K562 (cell line): ENCODE measurements around the gene BOC. TPM values are rescaled to one million over a fixed set of nuclear protein-coding genes. Genes with fewer than 3 reads are reported as not detected.

Experiments
- ATAC-seq: fragments of 200-7000 bp; cut with Tn5 transposase; 3 replicates; pipeline ENCODE4 v1.9.1; 2020; ENCODE audit warnings: moderate library complexity
- BruUV-seq: library from RNA; stranded (reverse); fragments of 400-500 nt; replicated peaks from 2 replicates; lab custom pipeline; 2021; lab: Mats Ljungman, UMichigan
- CTCF ChIA-PET: fragments of 300-600 bp; formaldehyde crosslinking; extraction: SDS; loops from one replicate; lab custom pipeline; 2021; ENCODE audit warnings: low intra/inter-chr PET ratio; lab: Yijun Ruan, JAX
- POLR2A ChIA-PET: fragments of 300-600, 350-650 bp; sonication (Branson Sonifier 250); formaldehyde crosslinking; extraction: SDS; loops from one replicate; lab custom pipeline; 2021; ENCODE audit warnings: antibody characterized with exemption, inconsistent platforms; lab: Yijun Ruan, JAX
- DNase-seq, 4 experiments: peaks; one replicate each; pipeline versions ENCODE4 v3.0.0 to v3.0.0-alpha.2; 2011 to 2018; ENCODE audit warnings: low spot score in 3 of 4, mixed read lengths in 3 of 4; ENCODE audit errors: extremely low read depth in 1 of 4
- FAIRE-seq: peaks from 2 replicates; lab custom pipeline; 2011; peaks lifted over from hg19 to GRCh38; lab: Jason Lieb, UNC
- H2AFZ ChIP-seq: 2 replicates; pipeline ENCODE4 v1.6.0; 2011; ENCODE audit warnings: low read depth, low read length, control low read depth, inconsistent platforms
- H3K27ac ChIP-seq: fragments of 200-600 bp; 3 replicates; pipeline ENCODE4 v1.8.0; 2011; ENCODE audit warnings: low read depth, mild to moderate bottlenecking, control low read depth, inconsistent platforms, low read length, moderate library complexity, mixed read lengths; ENCODE audit errors: extremely low read depth
- H3K27me3 ChIP-seq, 2 experiments: fragments of 300-600 bp in 1 of 2; 2 replicates in 1 of 2; 3 replicates in 1 of 2; pipeline versions ENCODE4 v1.6.0 to v1.8.0; 2011; ENCODE audit warnings: inconsistent platforms in 2 of 2, low read length in 2 of 2, mild to moderate bottlenecking in 1 of 2, mixed read lengths in 1 of 2, moderate library complexity in 1 of 2; ENCODE audit not compliant: control insufficient read depth in 2 of 2, insufficient read depth in 2 of 2
- H3K36me3 ChIP-seq: fragments of 300-600 bp; 3 replicates; pipeline ENCODE4 v1.8.0; 2011; ENCODE audit warnings: mild to moderate bottlenecking, low read length, inconsistent platforms; ENCODE audit not compliant: control insufficient read depth, insufficient read depth
- H3K4me1 ChIP-seq, 2 experiments: fragments of 200-600 bp in 1 of 2; replicated peaks in 1 of 2; 2 replicates in 1 of 2; 3 replicates in 1 of 2; pipeline versions ENCODE4 v1.5.1 to v1.8.0; 2011; ENCODE audit warnings: inconsistent platforms in 2 of 2, low read length in 2 of 2, mild to moderate bottlenecking in 1 of 2, mixed read lengths in 1 of 2, moderate library complexity in 1 of 2; ENCODE audit not compliant: control insufficient read depth in 2 of 2, insufficient read depth in 2 of 2
- H3K4me2 ChIP-seq: 2 replicates; pipeline ENCODE4 v1.6.1; 2011; ENCODE audit warnings: low read length, control low read depth, inconsistent platforms, mixed read lengths; ENCODE audit not compliant: insufficient read depth
- H3K4me3 ChIP-seq: fragments of 200-600 bp; sonication (generic), shearing (Covaris generic); 2 replicates; pipeline ENCODE4 v1.5.1; 2016; ENCODE audit warnings: control low read depth, inconsistent platforms
- H3K79me2 ChIP-seq: fragments of 200-600 bp; 3 replicates; pipeline ENCODE4 v1.8.0; 2011; ENCODE audit warnings: low read length, inconsistent platforms; ENCODE audit not compliant: control insufficient read depth, insufficient read depth
- H3K9ac ChIP-seq, 2 experiments: 2 replicates each; pipeline versions ENCODE4 v1.6.0 to v1.6.1; 2011; ENCODE audit warnings: low read depth in 2 of 2, low read length in 2 of 2, control low read depth in 1 of 2, inconsistent platforms in 1 of 2, mild to moderate bottlenecking in 1 of 2, mixed read lengths in 1 of 2; ENCODE audit not compliant: insufficient read depth in 1 of 2
- H3K9me1 ChIP-seq: one replicate; pipeline ENCODE4 v1.6.0; 2011; ENCODE audit warnings: inconsistent platforms, mild to moderate bottlenecking, low read length, moderate library complexity; ENCODE audit not compliant: control insufficient read depth, insufficient read depth
- H3K9me3 ChIP-seq: replicated peaks from 2 replicates; pipeline ENCODE4 v1.5.1; 2011; ENCODE audit warnings: low read depth, low read length, inconsistent platforms; ENCODE audit not compliant: control insufficient read depth, insufficient read depth
- H4K20me1 ChIP-seq: replicated peaks from 2 replicates; pipeline ENCODE4 v1.6.1; 2011; ENCODE audit warnings: low read length, inconsistent platforms, mixed read lengths; ENCODE audit not compliant: control insufficient read depth, insufficient read depth
- LCOR ChIP-seq: sonication (generic); formaldehyde crosslinking; IDR thresholded peaks from 2 replicates; pipeline ENCODE4 v1.8.0; 2022; ENCODE audit warnings: mild to moderate bottlenecking, missing genetic modification reagents
- STAT6 ChIP-seq: sonication (generic); formaldehyde crosslinking; IDR thresholded peaks from 2 replicates; pipeline ENCODE4 v1.8.1; 2023; ENCODE audit warnings: mild to moderate bottlenecking, missing genetic modification reagents
- TFAM ChIP-seq: fragments of 250-450 bp; sonication (Bioruptor Pico); conservative IDR thresholded peaks from 2 replicates; pipeline ENCODE4 v1.5.0; 2021; ENCODE audit warnings: mild to moderate bottlenecking, moderate library complexity
- YY1 ChIP-seq, 3 experiments: IDR thresholded peaks; 2 replicates each; pipeline ENCODE4 v1.6.1; 2011; ENCODE audit warnings: low read length in 2 of 3, mild to moderate bottlenecking in 2 of 3, moderate library complexity in 2 of 3, borderline replicate concordance in 1 of 3, control low read depth in 1 of 3, low read depth in 1 of 3; ENCODE audit not compliant: insufficient read depth in 3 of 3, insufficient replicate concordance in 2 of 3, control insufficient read depth in 1 of 3, insufficient read length in 1 of 3; ENCODE audit errors: extremely low read depth in 1 of 3
- ZBTB1 ChIP-seq: sonication (generic); formaldehyde crosslinking; IDR thresholded peaks from 2 replicates; pipeline ENCODE4 v1.8.1; 2023; ENCODE audit warnings: missing genetic modification reagents, low read depth, mild to moderate bottlenecking, borderline replicate concordance
- ZNF354B ChIP-seq: fragments of 250-450 bp; sonication (Bioruptor Pico); IDR thresholded peaks from 2 replicates; pipeline ENCODE4 v1.4.0; 2020
- ZNF431 ChIP-seq: sonication (generic); formaldehyde crosslinking; IDR thresholded peaks from 2 replicates; pipeline ENCODE4 v1.8.0; 2022; ENCODE audit warnings: mild to moderate bottlenecking, missing genetic modification reagents
- whole genome bisulfite sequencing: fragments of 100-300 bp; shearing (Covaris generic); methylation state at CpG from one replicate; pipeline ENCODE4 v1.1.6; 2016; ENCODE audit warnings: low coverage, mixed read lengths; ENCODE audit not compliant: insufficient coverage; ENCODE audit errors: missing lambda C conversion rate; 5-methylcytosine and 5-hydroxymethylcytosine counted together
- in situ Hi-C: fragments of 300-500 bp; cut with MboI; formaldehyde crosslinking; loops from 4 replicates; pipeline ENCODE4 v1.15.0; 2018; ENCODE audit warnings: inconsistent platforms, mixed read lengths
- intact Hi-C: fragments of 100-400 bp; cut with micrococcal nuclease; formaldehyde crosslinking; loops from 2 replicates; pipeline ENCODE4 v1.14.2; 2022
- polyA plus RNA-seq, 8 experiments: library from polyadenylated mRNA; depleted of rRNA in 4 of 8; stranded (reverse) in 5 of 8; unstranded in 3 of 8; fragments of >200 nt; fragmentation: Nextera tagmentation in 2 of 8; fragmentation: Illumina TruSeq in 1 of 8; extraction: Ambion mirVana in 2 of 8; extraction: Trizol in 1 of 8; gene quantifications; 2 replicates each; pipeline versions ENCODE4 v1.2.1 to v1.2.3, GENCODE V29; 2011 to 2014; ENCODE audit warnings: inconsistent platforms in 1 of 8, missing spikeins in 1 of 8
- total RNA-seq, 7 experiments: library from RNA; depleted of rRNA in 6 of 7; stranded (reverse); fragments of >200 nt in 6 of 7; fragmentation: Illumina TruSeq in 2 of 7; extraction: Trizol in 2 of 7; gene quantifications; 2 replicates each; pipeline versions ENCODE4 v1.2.1 to v1.2.3, GENCODE V29; 2011 to 2021; ENCODE audit warnings: low replicate concordance in 1 of 7
- TF ChIP-seq, protein P1 (sequence below): fragments of 450-650 bp; IDR thresholded peaks from 2 replicates; pipeline ENCODE4 v1.6.1; 2014; ENCODE audit warnings: low read depth, mild to moderate bottlenecking, moderate library complexity, borderline replicate concordance
- TF ChIP-seq, protein P2 (sequence below): sonication (generic); formaldehyde crosslinking; IDR thresholded peaks from 2 replicates; pipeline ENCODE4 v1.8.0; 2022; ENCODE audit warnings: mild to moderate bottlenecking, missing genetic modification reagents
- TF ChIP-seq, protein P3 (sequence below): sonication (generic); formaldehyde crosslinking; IDR thresholded peaks from 2 replicates; pipeline ENCODE4 v1.8.0; 2023; ENCODE audit warnings: mild to moderate bottlenecking, missing genetic modification reagents

The BOC gene
- total and polyA plus RNA-seq, 9 of the 15 experiments (the other 6 are each of a cell fraction or from before 2014, with no cell fraction given), result not detected

DNA sequence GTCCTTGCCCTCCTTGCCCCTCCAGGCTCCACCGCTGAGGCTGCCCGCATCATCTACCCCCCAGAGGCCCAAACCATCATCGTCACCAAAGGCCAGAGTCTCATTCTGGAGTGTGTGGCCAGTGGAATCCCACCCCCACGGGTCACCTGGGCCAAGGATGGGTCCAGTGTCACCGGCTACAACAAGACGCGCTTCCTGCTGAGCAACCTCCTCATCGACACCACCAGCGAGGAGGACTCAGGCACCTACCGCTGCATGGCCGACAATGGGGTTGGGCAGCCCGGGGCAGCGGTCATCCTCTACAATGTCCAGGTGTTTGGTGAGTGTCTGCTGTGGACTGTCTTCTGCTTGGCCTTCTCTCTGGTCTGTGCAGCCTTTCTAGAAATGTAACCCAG lies 61.0 kb downstream of the BOC start (continued):
- no peak for TF ChIP-seq YY1 (IDR thresholded peaks at IDR 0.05; ENCODE audit: borderline replicate concordance in 1 of 3, control insufficient read depth in 1 of 3, extremely low read depth in 1 of 3, insufficient read depth in 3 of 3, insufficient read length in 1 of 3, insufficient replicate concordance in 2 of 3, low read depth in 1 of 3, low read length in 2 of 3)

DNA sequence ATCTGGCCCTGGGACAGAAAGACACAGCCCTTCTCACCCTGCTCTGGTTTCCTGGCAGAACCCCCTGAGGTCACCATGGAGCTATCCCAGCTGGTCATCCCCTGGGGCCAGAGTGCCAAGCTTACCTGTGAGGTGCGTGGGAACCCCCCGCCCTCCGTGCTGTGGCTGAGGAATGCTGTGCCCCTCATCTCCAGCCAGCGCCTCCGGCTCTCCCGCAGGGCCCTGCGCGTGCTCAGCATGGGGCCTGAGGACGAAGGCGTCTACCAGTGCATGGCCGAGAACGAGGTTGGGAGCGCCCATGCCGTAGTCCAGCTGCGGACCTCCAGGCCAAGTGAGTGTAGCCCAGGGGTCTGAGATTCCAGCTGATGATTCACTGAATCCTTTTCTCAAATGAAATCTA lies 61.7 kb downstream of the BOC start:
- Histone ChIP-seq H3K9me3 (no peaks in the 10 kb centered on the region), H3K27ac (no peak overlapping the region), H4K20me1 (no peaks in the 10 kb centered on the region), H3K4me2 (no peak overlapping the region), H3K9me1 (no peaks in the 10 kb centered on the region), H3K4me3 (no peak overlapping the region), H3K79me2 (no peaks in the 10 kb centered on the region), H3K36me3 (no peaks in the 10 kb centered on the region), H3K4me1 (peaks cover 8 to 14% of the 10 kb centered on the region in 2 experiments; a peak in 4 of 5 replicates), H3K9ac (no peak overlapping the region), H2AFZ (no peak overlapping the region), H3K27me3 (peaks cover 0 to 56% of the 10 kb centered on the region in 2 experiments; a peak in 2 of 5 replicates)
- ChIA-PET POLR2A (interaction anchor here (0.6 kb wide), 1 partner anchor 24 kb away, joined by 3 read pairs; no protein-coding TSS in a partner anchor), CTCF (no interaction called here)
- DNase-seq, result no peak
- intact Hi-C loops (no loop called here), in situ Hi-C loops (loop anchor here (25.0 kb wide), 1 partner anchor 636 kb away; the partner anchor contains the start of gene CCDC80)
- BruUV-seq, result no TSS peak
- TF ChIP-seq TFAM (CRISPR knock-in tag) (no peak), LCOR (CRISPR knock-in tag) (no peak), ZNF431 (no peak), ZNF354B (CRISPR knock-in tag) (no peak), STAT6 (CRISPR knock-in tag) (no peak), ZBTB1 (CRISPR knock-in tag) (no peak)
- TF ChIP-seq, protein P1, sequence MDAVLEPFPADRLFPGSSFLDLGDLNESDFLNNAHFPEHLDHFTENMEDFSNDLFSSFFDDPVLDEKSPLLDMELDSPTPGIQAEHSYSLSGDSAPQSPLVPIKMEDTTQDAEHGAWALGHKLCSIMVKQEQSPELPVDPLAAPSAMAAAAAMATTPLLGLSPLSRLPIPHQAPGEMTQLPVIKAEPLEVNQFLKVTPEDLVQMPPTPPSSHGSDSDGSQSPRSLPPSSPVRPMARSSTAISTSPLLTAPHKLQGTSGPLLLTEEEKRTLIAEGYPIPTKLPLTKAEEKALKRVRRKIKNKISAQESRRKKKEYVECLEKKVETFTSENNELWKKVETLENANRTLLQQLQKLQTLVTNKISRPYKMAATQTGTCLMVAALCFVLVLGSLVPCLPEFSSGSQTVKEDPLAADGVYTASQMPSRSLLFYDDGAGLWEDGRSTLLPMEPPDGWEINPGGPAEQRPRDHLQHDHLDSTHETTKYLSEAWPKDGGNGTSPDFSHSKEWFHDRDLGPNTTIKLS, result no peak
- TF ChIP-seq, protein P2, sequence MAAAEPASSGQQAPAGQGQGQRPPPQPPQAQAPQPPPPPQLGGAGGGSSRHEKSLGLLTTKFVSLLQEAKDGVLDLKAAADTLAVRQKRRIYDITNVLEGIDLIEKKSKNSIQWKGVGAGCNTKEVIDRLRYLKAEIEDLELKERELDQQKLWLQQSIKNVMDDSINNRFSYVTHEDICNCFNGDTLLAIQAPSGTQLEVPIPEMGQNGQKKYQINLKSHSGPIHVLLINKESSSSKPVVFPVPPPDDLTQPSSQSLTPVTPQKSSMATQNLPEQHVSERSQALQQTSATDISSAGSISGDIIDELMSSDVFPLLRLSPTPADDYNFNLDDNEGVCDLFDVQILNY (CRISPR knock-in tag), result no peak
- TF ChIP-seq, protein P3, sequence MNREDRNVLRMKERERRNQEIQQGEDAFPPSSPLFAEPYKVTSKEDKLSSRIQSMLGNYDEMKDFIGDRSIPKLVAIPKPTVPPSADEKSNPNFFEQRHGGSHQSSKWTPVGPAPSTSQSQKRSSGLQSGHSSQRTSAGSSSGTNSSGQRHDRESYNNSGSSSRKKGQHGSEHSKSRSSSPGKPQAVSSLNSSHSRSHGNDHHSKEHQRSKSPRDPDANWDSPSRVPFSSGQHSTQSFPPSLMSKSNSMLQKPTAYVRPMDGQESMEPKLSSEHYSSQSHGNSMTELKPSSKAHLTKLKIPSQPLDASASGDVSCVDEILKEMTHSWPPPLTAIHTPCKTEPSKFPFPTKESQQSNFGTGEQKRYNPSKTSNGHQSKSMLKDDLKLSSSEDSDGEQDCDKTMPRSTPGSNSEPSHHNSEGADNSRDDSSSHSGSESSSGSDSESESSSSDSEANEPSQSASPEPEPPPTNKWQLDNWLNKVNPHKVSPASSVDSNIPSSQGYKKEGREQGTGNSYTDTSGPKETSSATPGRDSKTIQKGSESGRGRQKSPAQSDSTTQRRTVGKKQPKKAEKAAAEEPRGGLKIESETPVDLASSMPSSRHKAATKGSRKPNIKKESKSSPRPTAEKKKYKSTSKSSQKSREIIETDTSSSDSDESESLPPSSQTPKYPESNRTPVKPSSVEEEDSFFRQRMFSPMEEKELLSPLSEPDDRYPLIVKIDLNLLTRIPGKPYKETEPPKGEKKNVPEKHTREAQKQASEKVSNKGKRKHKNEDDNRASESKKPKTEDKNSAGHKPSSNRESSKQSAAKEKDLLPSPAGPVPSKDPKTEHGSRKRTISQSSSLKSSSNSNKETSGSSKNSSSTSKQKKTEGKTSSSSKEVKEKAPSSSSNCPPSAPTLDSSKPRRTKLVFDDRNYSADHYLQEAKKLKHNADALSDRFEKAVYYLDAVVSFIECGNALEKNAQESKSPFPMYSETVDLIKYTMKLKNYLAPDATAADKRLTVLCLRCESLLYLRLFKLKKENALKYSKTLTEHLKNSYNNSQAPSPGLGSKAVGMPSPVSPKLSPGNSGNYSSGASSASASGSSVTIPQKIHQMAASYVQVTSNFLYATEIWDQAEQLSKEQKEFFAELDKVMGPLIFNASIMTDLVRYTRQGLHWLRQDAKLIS, result no peak
- no peak for FAIRE-seq
- WGBS, result 11% methylated on average over 12 of the region's 15 CpGs
- ATAC-seq, result no peak
